D721Med (cell line): ENCODE results near the gene PEPD.
"Not testable (repeated sequence)": the region's sequence is repeated elsewhere in the genome, so short reads cannot be mapped to it uniquely, and the experiment has no call there.

ENCODE experiments used
- DNase-seq: peaks from one replicate; pipeline ENCODE4 v3.0.0; 2011; ENCODE audit warnings: low spot score; ENCODE audit not compliant: insufficient read length
- FAIRE-seq: peaks from 2 replicates; lab custom pipeline; 2011; peaks lifted over from hg19 to GRCh38; lab: Jason Lieb, UNC
- CTCF ChIP-seq: IDR thresholded peaks from 2 replicates; pipeline ENCODE4 v1.5.1; 2012; ENCODE audit warnings: mild to moderate bottlenecking, control low read depth; ENCODE audit not compliant: insufficient read depth; ENCODE audit errors: missing control alignments

The PEPD gene

GRCh38 chr19:33521480-33522370 lies at the start of gene PEPD:
Gene PEPD (minus strand): TSS chr19:33521791. CDS start chr19:33521760, 31 bp downstream.
- TF ChIP-seq CTCF, result no peak
- FAIRE-seq (no peak), DNase-seq (peak; percentile 99)

DNA sequence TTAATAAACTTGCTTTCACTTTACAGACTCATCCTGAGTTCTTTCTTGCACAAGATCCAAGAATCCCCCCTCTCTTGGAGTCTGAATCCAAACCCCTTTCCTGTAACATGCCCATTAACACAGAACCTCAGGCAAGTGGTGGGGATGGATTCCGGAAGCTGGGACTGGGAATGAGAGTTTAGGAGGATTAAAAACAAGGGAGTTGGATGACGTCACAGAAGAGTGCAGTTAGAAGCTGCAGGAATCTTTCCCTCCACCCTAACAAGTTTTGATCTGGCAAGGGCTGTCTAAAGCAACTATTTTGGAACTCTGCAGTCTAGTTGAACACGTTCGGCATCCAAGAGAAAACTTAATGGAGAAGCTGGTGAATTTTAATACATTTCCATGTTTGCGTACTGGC lies 48.2 kb upstream of the PEPD start:
- no peak for DNase-seq
- no peak for TF ChIP-seq CTCF
- no peak for FAIRE-seq

DNA sequence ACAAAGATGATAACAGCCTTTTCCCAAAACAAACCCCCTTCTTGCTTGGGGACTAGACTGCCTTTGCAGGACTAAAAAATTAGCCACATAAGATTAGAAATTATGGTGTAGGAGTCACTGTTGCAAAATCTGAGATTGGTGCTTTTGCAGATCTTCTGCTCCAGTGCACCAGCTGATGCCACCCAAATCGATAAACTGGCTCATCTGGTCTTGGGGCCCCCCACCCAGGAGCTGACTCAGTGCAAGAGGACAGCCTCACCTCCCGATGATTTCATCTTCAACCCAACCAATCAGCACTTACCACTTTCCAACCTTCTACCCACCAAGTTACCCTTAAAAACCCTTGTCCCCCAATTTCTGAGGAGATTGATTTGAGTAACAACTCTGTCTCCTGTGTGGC lies 47.1 kb upstream of the PEPD start:
- DNase-seq (no peak), FAIRE-seq (no peak)
- TF ChIP-seq CTCF, result no peak

GRCh38 chr19:33564836-33565338 lies 43.3 kb upstream of the PEPD start:
- no peak for TF ChIP-seq CTCF
- DNase-seq, result no peak
- no peak for FAIRE-seq

DNA sequence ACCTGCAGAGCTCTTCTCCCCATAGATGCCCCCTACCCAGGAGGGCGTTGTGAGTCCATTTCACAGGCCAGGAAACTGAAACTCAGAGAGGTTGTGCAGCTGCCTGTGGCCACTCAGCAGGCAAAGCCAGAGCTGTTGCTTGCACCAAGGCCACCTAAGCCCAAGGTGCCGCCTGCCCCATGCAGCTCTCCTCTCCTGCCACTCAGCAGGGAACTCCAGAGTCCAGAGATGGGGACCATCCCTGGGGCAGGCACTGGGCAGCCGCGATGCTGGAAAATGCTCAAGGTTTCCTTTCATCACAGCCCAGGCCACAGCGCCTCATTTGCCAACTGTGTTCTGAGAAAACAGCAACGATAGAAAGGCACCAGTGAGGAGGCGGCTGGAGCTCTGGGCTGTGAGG lies 41.0 kb upstream of the PEPD start:
- no peak for TF ChIP-seq CTCF
- no peak for FAIRE-seq
- DNase-seq, result no peak

- not testable (repeated sequence) for FAIRE-seq, DNase-seq
Observed at GRCh38 chr19:33561666-33562065, 40.1 kb upstream of the PEPD start.

GRCh38 chr19:33561261-33561660 lies 39.7 kb upstream of the PEPD start:
- DNase-seq (no peak), FAIRE-seq (no peak)
- TF ChIP-seq CTCF, result no peak
